ENCODE measurements around the gene DDIT3. TPM values are rescaled to one million over a fixed set of nuclear protein-coding genes. Genes with fewer than 3 reads are reported as not detected.

Gene DDIT3
- polyA plus RNA-seq, 4 donors = 41.1 to 105 (median 46.9) TPM

- DNase-seq = no peak
Measured at GRCh38 chr12:57485695-57486094, 34.6 kb downstream of the DDIT3 start.

GRCh38 chr12:57483466-57483865 is 36.8 kb downstream of the DDIT3 start:
- peaks cover 0 to 16% (median 0%) of the 10 kb centered on the region in 3 donors for H3K27me3 ChIP-seq (ENCODE audit: control insufficient read depth in 3 of 3, insufficient read depth in 3 of 3, low read length in 3 of 3)
- 62 to 72% (median 66%) methylated on average over 5 of the region's 5 CpGs for WGBS, 3 donors
- no peak overlapping the region for H3K27ac ChIP-seq (ENCODE audit: low read depth in 1 of 3, low read length in 2 of 3)
- DNase-seq = no peak
- no peaks in the 10 kb centered on the region for H3K4me1 ChIP-seq (ENCODE audit: control insufficient read depth in 3 of 3, insufficient read depth in 2 of 3, low read depth in 1 of 3, low read length in 2 of 3)
- H3K36me3 ChIP-seq (ENCODE audit: control insufficient read depth in 3 of 3, insufficient read depth in 2 of 3, low read depth in 1 of 3, low read length in 3 of 3) = no peaks in the 10 kb centered on the region
- no peak for FAIRE-seq
- no peaks in the 10 kb centered on the region for H3K9me3 ChIP-seq (ENCODE audit: control insufficient read depth in 2 of 2, insufficient read depth in 1 of 2, low read depth in 1 of 2, low read length in 1 of 2)
- no peak overlapping the region for H3K4me3 ChIP-seq (ENCODE audit: low read depth in 1 of 3, low read length in 3 of 3)

More at GRCh38 chr12:57485695-57486094, 34.6 kb downstream of the DDIT3 start:
- Histone ChIP-seq H3K4me3 (ENCODE audit: low read depth in 1 of 3, low read length in 3 of 3) (no peak overlapping the region), H3K27ac (ENCODE audit: low read depth in 1 of 3, low read length in 2 of 3) (no peak overlapping the region), H3K4me1 (ENCODE audit: control insufficient read depth in 3 of 3, insufficient read depth in 2 of 3, low read depth in 1 of 3, low read length in 2 of 3) (peaks cover 0 to 6% (median 0%) of the 10 kb centered on the region in 3 donors), H3K27me3 (ENCODE audit: control insufficient read depth in 3 of 3, insufficient read depth in 3 of 3, low read length in 3 of 3) (peaks cover 0 to 8% (median 0%) of the 10 kb centered on the region in 3 donors), H3K9me3 (ENCODE audit: control insufficient read depth in 2 of 2, insufficient read depth in 1 of 2, low read depth in 1 of 2, low read length in 1 of 2) (no peaks in the 10 kb centered on the region), H3K36me3 (ENCODE audit: control insufficient read depth in 3 of 3, insufficient read depth in 2 of 3, low read depth in 1 of 3, low read length in 3 of 3) (peaks cover 4 to 14% (median 6%) of the 10 kb centered on the region in 3 donors)
- FAIRE-seq = no peak

- Histone ChIP-seq H3K27me3 (ENCODE audit: control insufficient read depth in 3 of 3, insufficient read depth in 3 of 3, low read length in 3 of 3) (peaks cover 0 to 29% (median 0%) of the 10 kb centered on the region in 3 donors), H3K36me3 (ENCODE audit: control insufficient read depth in 3 of 3, insufficient read depth in 2 of 3, low read depth in 1 of 3, low read length in 3 of 3) (no peaks in the 10 kb centered on the region), H3K4me1 (ENCODE audit: control insufficient read depth in 3 of 3, insufficient read depth in 2 of 3, low read depth in 1 of 3, low read length in 2 of 3) (no peaks in the 10 kb centered on the region), H3K4me3 (ENCODE audit: low read depth in 1 of 3, low read length in 3 of 3) (no peak overlapping the region), H3K27ac (ENCODE audit: low read depth in 1 of 3, low read length in 2 of 3) (peak overlapping the region in 1 of 3 donors; percentile 15), H3K9me3 (ENCODE audit: control insufficient read depth in 2 of 2, insufficient read depth in 1 of 2, low read depth in 1 of 2, low read length in 1 of 2) (no peaks in the 10 kb centered on the region)
- DNase-seq (no peak), FAIRE-seq (no peak)
- 57 to 81% (median 76%) methylated on average over 1 of the region's 1 CpG for WGBS, 3 donors
Measured at GRCh38 chr12:57481671-57482070, 38.6 kb downstream of the DDIT3 start.

GRCh38 chr12:57479376-57480115 is 40.8 kb downstream of the DDIT3 start, which contains the start of gene ARHGAP9:
Gene ARHGAP9, minus strand, starts transcription at chr12:57479866. Its CDS starts 460 bp downstream, at chr12:57479406.
- Histone ChIP-seq H3K36me3 (ENCODE audit: control insufficient read depth in 3 of 3, insufficient read depth in 2 of 3, low read depth in 1 of 3, low read length in 3 of 3) (peaks cover 0 to 4% (median 0%) of the 10 kb centered on the region in 3 donors), H3K4me3 (ENCODE audit: low read depth in 1 of 3, low read length in 3 of 3) (peak within 1 kb of the TSS in 1 of 3 donors; percentile 48), H3K4me1 (ENCODE audit: control insufficient read depth in 3 of 3, insufficient read depth in 2 of 3, low read depth in 1 of 3, low read length in 2 of 3) (peaks cover 0 to 17% (median 2%) of the 10 kb centered on the region in 3 donors), H3K9me3 (ENCODE audit: control insufficient read depth in 2 of 2, insufficient read depth in 1 of 2, low read depth in 1 of 2, low read length in 1 of 2) (no peaks in the 10 kb centered on the region), H3K27ac (ENCODE audit: low read depth in 1 of 3, low read length in 2 of 3) (peak within 1 kb of the TSS; percentile 3 to 94 (median 71)), H3K27me3 (ENCODE audit: control insufficient read depth in 3 of 3, insufficient read depth in 3 of 3, low read length in 3 of 3) (peaks cover 0 to 50% (median 0%) of the 10 kb centered on the region in 3 donors)
- FAIRE-seq (no peak), DNase-seq (peak in 1 of 2 donors; percentile 52)
- WGBS, 3 donors = 61 to 67% (median 64%) methylated on average over 6 of the region's 6 CpGs

- FAIRE-seq (no peak), DNase-seq (no peak)
- H3K4me3 ChIP-seq (ENCODE audit: low read depth in 1 of 3, low read length in 3 of 3) = peak overlapping the region in 1 of 3 donors; percentile 48
- H3K9me3 ChIP-seq (ENCODE audit: control insufficient read depth in 2 of 2, insufficient read depth in 1 of 2, low read depth in 1 of 2, low read length in 1 of 2) = no peaks in the 10 kb centered on the region
- WGBS, 3 donors = 59 to 80% (median 77%) methylated on average over 10 of the region's 10 CpGs
- peaks cover 0 to 17% (median 2%) of the 10 kb centered on the region in 3 donors for H3K4me1 ChIP-seq (ENCODE audit: control insufficient read depth in 3 of 3, insufficient read depth in 2 of 3, low read depth in 1 of 3, low read length in 2 of 3)
- peaks cover 0 to 56% (median 0%) of the 10 kb centered on the region in 3 donors for H3K27me3 ChIP-seq (ENCODE audit: control insufficient read depth in 3 of 3, insufficient read depth in 3 of 3, low read length in 3 of 3)
- H3K36me3 ChIP-seq (ENCODE audit: control insufficient read depth in 3 of 3, insufficient read depth in 2 of 3, low read depth in 1 of 3, low read length in 3 of 3) = peaks cover 0 to 6% (median 0%) of the 10 kb centered on the region in 3 donors
- peak overlapping the region; percentile 3 to 94 (median 69) for H3K27ac ChIP-seq (ENCODE audit: low read depth in 1 of 3, low read length in 2 of 3)
Measured at GRCh38 chr12:57479043-57479375, 41.3 kb downstream of the DDIT3 start.

- Histone ChIP-seq H3K27ac (ENCODE audit: low read depth in 1 of 3, low read length in 2 of 3) (peak overlapping the region in 2 of 3 donors; percentile 71 to 94), H3K4me1 (ENCODE audit: control insufficient read depth in 3 of 3, insufficient read depth in 2 of 3, low read depth in 1 of 3, low read length in 2 of 3) (peaks cover 0 to 17% (median 2%) of the 10 kb centered on the region in 3 donors), H3K4me3 (ENCODE audit: low read depth in 1 of 3, low read length in 3 of 3) (peak overlapping the region in 2 of 3 donors; percentile 32 to 48), H3K27me3 (ENCODE audit: control insufficient read depth in 3 of 3, insufficient read depth in 3 of 3, low read length in 3 of 3) (peaks cover 0 to 59% (median 0%) of the 10 kb centered on the region in 3 donors), H3K36me3 (ENCODE audit: control insufficient read depth in 3 of 3, insufficient read depth in 2 of 3, low read depth in 1 of 3, low read length in 3 of 3) (peaks cover 0 to 6% (median 0%) of the 10 kb centered on the region in 3 donors), H3K9me3 (ENCODE audit: control insufficient read depth in 2 of 2, insufficient read depth in 1 of 2, low read depth in 1 of 2, low read length in 1 of 2) (no peaks in the 10 kb centered on the region)
- no peak for DNase-seq
- no peak for FAIRE-seq
- WGBS, 3 donors = 54 to 65% (median 56%) methylated on average over 10 to 12 of the region's 12 CpGs
Measured at GRCh38 chr12:57477710-57478681, 42.3 kb downstream of the DDIT3 start.

- Histone ChIP-seq H3K4me1 (ENCODE audit: control insufficient read depth in 3 of 3, insufficient read depth in 2 of 3, low read depth in 1 of 3, low read length in 2 of 3) (peaks cover 0 to 17% (median 2%) of the 10 kb centered on the region in 3 donors), H3K27ac (ENCODE audit: low read depth in 1 of 3, low read length in 2 of 3) (peak overlapping the region in 1 of 3 donors; percentile 83), H3K27me3 (ENCODE audit: control insufficient read depth in 3 of 3, insufficient read depth in 3 of 3, low read length in 3 of 3) (peaks cover 0 to 59% (median 0%) of the 10 kb centered on the region in 3 donors), H3K9me3 (ENCODE audit: control insufficient read depth in 2 of 2, insufficient read depth in 1 of 2, low read depth in 1 of 2, low read length in 1 of 2) (no peaks in the 10 kb centered on the region), H3K36me3 (ENCODE audit: control insufficient read depth in 3 of 3, insufficient read depth in 2 of 3, low read depth in 1 of 3, low read length in 3 of 3) (peaks cover 0 to 6% (median 0%) of the 10 kb centered on the region in 3 donors), H3K4me3 (ENCODE audit: low read depth in 1 of 3, low read length in 3 of 3) (peak overlapping the region; percentile 8 to 48 (median 32))
- 62 to 83% (median 66%) methylated on average over 14 to 15 of the region's 15 CpGs for WGBS, 3 donors
- DNase-seq (no peak), FAIRE-seq (no peak)
Measured at GRCh38 chr12:57476993-57477709, 43.2 kb downstream of the DDIT3 start.
